Measurements from ENCODE around the gene EFCAB6.

GRCh38 chr22:43824724-43825420 lies 12.8 kb upstream of the EFCAB6 start:
- TF ChIP-seq POLR2A (IDR thresholded peaks at IDR 0.05; ENCODE audit: low read depth, low read length): no peak
- TF ChIP-seq CTCF (conservative IDR thresholded peaks at IDR 0.05; ENCODE audit: low read depth, low read length): no peak
- no peak for TF ChIP-seq RFX5 (IDR thresholded peaks at IDR 0.05; ENCODE audit: low read depth, low read length)
- TF ChIP-seq MXI1 (IDR thresholded peaks at IDR 0.05; ENCODE audit: borderline replicate concordance, low read depth, low read length): no peak
- no peak for TF ChIP-seq RCOR1 (IDR thresholded peaks at IDR 0.05; ENCODE audit: insufficient replicate concordance, low read length)
